Measurements from ENCODE around the gene NUDCD2.

Gene NUDCD2

GRCh38 chr5:163410505-163410904 is 49.4 kb downstream of the NUDCD2 start:
- Histone ChIP-seq H3K4me3 (ENCODE audit: low read length) (no peak overlapping the region), H3K4me1 (ENCODE audit: low read length) (peaks cover 21% of the 10 kb centered on the region), H3K9me2 (replicated peaks; ENCODE audit: insufficient read depth, low read length) (no peaks in the 10 kb centered on the region), H3K9ac (ENCODE audit: low read length) (no peak overlapping the region), H3K36me3 (replicated peaks; ENCODE audit: insufficient read depth, low read length) (no peaks in the 10 kb centered on the region), H3K27ac (ENCODE audit: low read length) (no peak overlapping the region), H4K20me1 (ENCODE audit: insufficient read depth, low read length) (no peaks in the 10 kb centered on the region), H3K9me3 (replicated peaks; ENCODE audit: insufficient read depth, low read length) (no peaks in the 10 kb centered on the region), H3K4me2 (ENCODE audit: low read depth, low read length) (no peak overlapping the region), H3K27me3 (replicated peaks; ENCODE audit: insufficient read depth, low read length) (no peaks in the 10 kb centered on the region), H3K79me2 (ENCODE audit: low read length) (no peaks in the 10 kb centered on the region), H3F3A (ENCODE audit: insufficient read depth, low read length) (peaks cover 5% of the 10 kb centered on the region; the same call in 1 of the 2 replicates), H2AFZ (ENCODE audit: low read length) (no peak overlapping the region)
- no peak for DNase-seq
- TF ChIP-seq CTCF (IDR thresholded peaks at IDR 0.05; ENCODE audit: low read length) (no peak), EZH2 (optimal IDR thresholded peaks at IDR 0.05; ENCODE audit: low read depth, low read length) (no peak), EZH2phosphoT487 (IDR thresholded peaks at IDR 0.05; ENCODE audit: low read length) (no peak)

- Histone ChIP-seq H3K27me3 (replicated peaks; ENCODE audit: insufficient read depth, low read length) (no peaks in the 10 kb centered on the region), H3K4me2 (ENCODE audit: low read depth, low read length) (no peak overlapping the region), H4K20me1 (ENCODE audit: insufficient read depth, low read length) (no peaks in the 10 kb centered on the region), H3K9me3 (replicated peaks; ENCODE audit: insufficient read depth, low read length) (no peaks in the 10 kb centered on the region), H3K79me2 (ENCODE audit: low read length) (no peaks in the 10 kb centered on the region), H3K36me3 (replicated peaks; ENCODE audit: insufficient read depth, low read length) (no peaks in the 10 kb centered on the region), H3F3A (ENCODE audit: insufficient read depth, low read length) (peaks cover 5% of the 10 kb centered on the region; the same call in 1 of the 2 replicates), H3K9ac (ENCODE audit: low read length) (no peak overlapping the region), H3K4me3 (ENCODE audit: low read length) (no peak overlapping the region), H3K9me2 (replicated peaks; ENCODE audit: insufficient read depth, low read length) (no peaks in the 10 kb centered on the region), H2AFZ (ENCODE audit: low read length) (no peak overlapping the region), H3K27ac (ENCODE audit: low read length) (no peak overlapping the region), H3K4me1 (ENCODE audit: low read length) (peaks cover 21% of the 10 kb centered on the region)
- no peak for TF ChIP-seq EZH2phosphoT487 (IDR thresholded peaks at IDR 0.05; ENCODE audit: low read length)
- no peak for TF ChIP-seq EZH2 (optimal IDR thresholded peaks at IDR 0.05; ENCODE audit: low read depth, low read length)
- TF ChIP-seq CTCF (IDR thresholded peaks at IDR 0.05; ENCODE audit: low read length), result no peak
- no peak for DNase-seq
Measured at GRCh38 chr5:163409384-163409783, 50.5 kb downstream of the NUDCD2 start.

- H3K4me1 ChIP-seq (ENCODE audit: low read length), result peaks cover 21% of the 10 kb centered on the region
- no peaks in the 10 kb centered on the region for H3K27me3 ChIP-seq (replicated peaks; ENCODE audit: insufficient read depth, low read length)
- no peaks in the 10 kb centered on the region for H3K9me2 ChIP-seq (replicated peaks; ENCODE audit: insufficient read depth, low read length)
- H3K4me3 ChIP-seq (ENCODE audit: low read length), result no peak overlapping the region
- H2AFZ ChIP-seq (ENCODE audit: low read length), result no peak overlapping the region
- no peaks in the 10 kb centered on the region for H4K20me1 ChIP-seq (ENCODE audit: insufficient read depth, low read length)
- H3K9me3 ChIP-seq (replicated peaks; ENCODE audit: insufficient read depth, low read length), result no peaks in the 10 kb centered on the region
- H3F3A ChIP-seq (ENCODE audit: insufficient read depth, low read length), result peaks cover 5% of the 10 kb centered on the region; the same call in 1 of the 2 replicates
- no peak overlapping the region for H3K27ac ChIP-seq (ENCODE audit: low read length)
- no peak overlapping the region for H3K4me2 ChIP-seq (ENCODE audit: low read depth, low read length)
- TF ChIP-seq CTCF (IDR thresholded peaks at IDR 0.05; ENCODE audit: low read length) (peak; percentile 86), EZH2phosphoT487 (IDR thresholded peaks at IDR 0.05; ENCODE audit: low read length) (no peak)
- no peak overlapping the region for H3K9ac ChIP-seq (ENCODE audit: low read length)
- DNase-seq, result peak; percentile 55
- no peaks in the 10 kb centered on the region for H3K79me2 ChIP-seq (ENCODE audit: low read length)
- H3K36me3 ChIP-seq (replicated peaks; ENCODE audit: insufficient read depth, low read length), result no peaks in the 10 kb centered on the region
Measured at GRCh38 chr5:163408311-163408923, 51.5 kb downstream of the NUDCD2 start.

All from MM.1S (cell line).